HG02798 (cell line): ENCODE data around the gene BAIAP3.

ENCODE experiments used
- ATAC-seq: cut with Tn5 transposase; IDR thresholded peaks from one replicate; pipeline ENCODE4 v1.9.1; 2021; ENCODE audit warnings: mild to moderate bottlenecking; ENCODE audit not compliant: unreplicated experiment, poor library complexity

Gene BAIAP3

DNA sequence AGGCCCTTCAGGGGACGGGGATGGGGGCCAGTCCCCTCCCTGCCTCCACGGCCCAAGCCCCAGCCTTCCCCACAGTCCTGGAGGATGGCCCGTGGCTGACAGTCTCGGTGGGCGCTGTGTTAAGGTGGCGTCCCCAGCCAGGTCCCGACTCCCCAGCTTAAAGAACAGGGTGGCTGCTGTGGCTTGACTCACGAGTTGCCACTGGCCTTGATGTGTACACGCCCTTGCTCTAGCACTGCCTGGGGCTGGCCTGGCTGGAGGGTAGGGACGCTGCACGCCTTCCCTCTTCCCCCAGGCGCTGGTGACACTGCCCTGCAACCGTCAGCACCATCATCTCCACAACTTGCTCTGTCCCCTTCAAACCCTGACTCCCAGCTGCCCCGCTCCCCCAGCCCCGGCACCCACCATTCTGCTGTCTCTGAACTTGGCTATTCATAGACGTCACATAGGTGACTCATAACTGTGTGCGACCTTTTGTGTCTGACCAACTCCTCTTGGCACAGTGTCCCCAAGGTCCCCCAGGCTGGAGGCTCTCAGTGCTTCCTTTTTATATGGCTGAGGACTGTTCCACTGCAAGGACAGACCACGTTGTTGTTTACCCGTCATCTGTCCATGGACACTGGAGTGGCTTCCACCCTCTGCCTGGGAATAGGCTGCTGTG is 24.6 kb downstream of the BAIAP3 start:
- ATAC-seq = no peak

GRCh38 chr16:1361685-1362360 is 28.4 kb downstream of the BAIAP3 start:
- no peak for ATAC-seq

- ATAC-seq = no peak
Measured at GRCh38 chr16:1362807-1363206, 29.4 kb downstream of the BAIAP3 start.

- ATAC-seq = peak; percentile 42
Measured at GRCh38 chr16:1363501-1364041, 30.1 kb downstream of the BAIAP3 start.

DNA sequence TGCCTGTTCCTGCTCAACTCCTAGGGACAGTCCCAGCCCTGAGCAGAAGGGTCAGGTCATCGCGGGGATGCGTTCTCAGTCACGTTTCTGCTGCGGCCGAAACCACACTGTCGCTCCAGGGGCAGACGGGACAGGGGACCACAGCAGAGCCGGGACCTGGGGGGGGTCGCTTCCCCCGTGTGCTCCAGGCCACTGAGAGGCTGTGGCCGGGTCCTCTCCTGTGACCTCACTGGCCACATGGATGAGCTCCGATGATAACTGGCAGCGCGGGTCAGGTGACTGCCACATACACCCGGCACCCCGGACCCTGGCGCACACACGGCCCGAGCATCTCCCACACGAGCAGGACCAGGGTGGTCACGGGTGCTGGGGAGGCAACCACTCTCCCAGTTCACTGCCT is 31.1 kb downstream of the BAIAP3 start:
- ATAC-seq = no peak

DNA sequence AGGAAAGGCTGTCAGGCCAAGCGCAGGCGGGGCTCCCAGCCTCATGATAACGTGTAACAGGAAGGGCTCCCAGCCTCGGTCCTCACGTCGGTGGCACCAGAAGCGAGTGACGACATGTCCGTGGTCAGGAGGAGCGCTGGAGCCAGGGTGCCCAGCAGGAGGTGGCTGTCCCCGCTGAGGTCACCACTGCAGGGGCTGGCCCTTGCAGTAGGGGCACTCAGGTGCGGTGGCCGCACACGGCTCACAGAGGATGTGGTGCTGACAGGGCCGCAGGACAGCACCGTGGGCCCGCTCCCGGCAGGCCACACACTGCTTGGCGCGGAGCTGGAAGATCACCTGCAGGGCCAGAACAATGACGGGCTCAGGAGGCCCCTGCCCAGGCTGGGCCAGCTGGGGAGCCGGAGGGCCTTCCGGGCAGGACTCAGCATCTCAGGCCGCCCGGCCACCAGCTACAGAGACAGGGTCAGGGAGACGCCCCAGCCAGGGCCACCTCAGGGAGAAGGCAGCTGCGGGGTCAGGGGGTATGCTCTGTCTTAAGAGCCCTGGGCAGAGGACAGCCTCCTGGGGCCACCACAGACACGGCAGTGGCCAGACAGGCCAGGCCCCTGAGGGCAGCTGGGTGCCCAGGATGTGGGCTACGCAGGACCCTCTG is 32.7 kb downstream of the BAIAP3 start:
- no peak for ATAC-seq

GRCh38 chr16:1366712-1367299 is 33.4 kb downstream of the BAIAP3 start:
- ATAC-seq = no peak

DNA sequence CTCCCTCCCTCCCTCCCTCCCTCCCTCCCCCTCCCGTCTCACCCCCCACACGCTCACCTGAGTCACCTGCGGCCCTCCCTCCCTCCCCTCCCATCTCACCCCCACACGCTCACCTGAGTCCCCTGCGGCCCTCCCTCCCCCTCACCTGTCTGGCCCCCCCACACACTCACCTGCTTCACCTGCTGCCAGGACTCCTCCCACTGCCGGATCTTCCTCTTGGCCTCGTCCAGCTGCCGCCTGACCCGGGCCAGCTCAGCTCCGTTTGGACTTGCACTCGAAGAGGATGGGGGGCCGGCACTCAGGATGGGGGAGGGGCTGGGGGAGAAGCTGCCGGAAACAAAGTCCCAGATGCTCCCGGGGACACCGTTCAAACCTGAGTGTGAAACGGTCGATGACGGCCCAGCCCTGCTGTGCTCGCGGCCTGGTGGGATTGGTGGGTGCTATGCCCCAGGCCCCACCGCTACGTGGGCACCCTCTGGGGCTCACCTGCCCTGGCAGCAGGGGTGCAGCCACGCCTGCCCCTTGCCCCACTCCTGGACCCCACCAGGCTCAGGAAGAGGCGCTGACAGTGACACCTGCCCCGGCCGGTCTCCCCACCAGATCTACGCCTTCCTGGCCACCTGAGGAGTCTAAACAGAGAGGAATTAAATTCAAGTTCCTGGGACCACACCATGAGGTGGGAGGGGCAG is 34.2 kb downstream of the BAIAP3 start:
- ATAC-seq = no peak

DNA sequence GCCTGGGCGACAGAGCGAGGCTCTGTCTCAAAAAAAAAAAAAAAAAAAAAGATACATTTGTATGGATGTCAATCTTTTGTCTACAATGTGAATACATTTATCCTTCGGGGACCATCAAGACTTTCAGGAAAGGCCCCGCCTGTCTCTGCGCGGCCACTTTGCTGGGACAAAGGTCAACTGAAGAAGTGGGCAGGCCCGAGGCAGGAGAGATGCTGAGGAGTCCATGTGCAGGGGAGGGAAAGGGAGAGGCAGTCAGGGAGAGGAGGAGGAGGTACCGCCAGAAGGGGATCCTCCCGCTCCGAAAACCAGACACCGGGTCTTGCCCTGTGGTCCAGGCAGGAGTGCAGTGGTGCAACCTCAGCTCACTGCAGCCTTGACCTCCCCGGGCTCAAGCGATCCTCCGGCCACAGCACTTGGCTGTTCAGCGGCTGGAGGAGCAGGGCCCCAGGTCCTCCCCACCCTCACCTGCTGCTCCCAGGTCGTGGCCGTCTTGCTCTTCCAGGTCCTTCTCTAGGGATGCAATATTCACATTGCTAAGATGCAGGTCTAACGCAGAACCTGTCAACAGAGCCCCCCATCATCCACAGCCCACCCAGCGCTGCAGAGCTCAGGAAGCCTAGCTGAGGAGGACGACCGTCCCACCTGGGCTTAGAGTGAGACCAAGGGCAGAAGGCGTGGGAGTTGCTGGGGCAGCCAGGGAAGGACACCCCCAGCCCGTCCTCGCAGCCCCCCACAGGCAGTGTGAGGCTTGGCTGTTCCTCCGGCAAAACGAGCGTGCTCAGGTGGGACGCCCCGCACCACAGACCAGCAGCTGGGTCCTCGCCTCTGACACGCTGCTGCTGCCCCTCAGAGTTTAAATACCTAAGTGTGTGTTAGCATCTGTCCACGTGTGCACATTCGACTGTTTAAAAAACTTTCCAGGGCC is 37.9 kb downstream of the BAIAP3 start:
- ATAC-seq = no peak

- no peak for ATAC-seq
Measured at GRCh38 chr16:1372292-1372950, 39.0 kb downstream of the BAIAP3 start.

GRCh38 chr16:1374418-1375297 is 41.2 kb downstream of the BAIAP3 start:
- no peak for ATAC-seq

GRCh38 chr16:1375298-1375640 is 41.8 kb downstream of the BAIAP3 start:
- ATAC-seq = no peak

- ATAC-seq = no peak
Measured at GRCh38 chr16:1375741-1376410, 42.4 kb downstream of the BAIAP3 start.

DNA sequence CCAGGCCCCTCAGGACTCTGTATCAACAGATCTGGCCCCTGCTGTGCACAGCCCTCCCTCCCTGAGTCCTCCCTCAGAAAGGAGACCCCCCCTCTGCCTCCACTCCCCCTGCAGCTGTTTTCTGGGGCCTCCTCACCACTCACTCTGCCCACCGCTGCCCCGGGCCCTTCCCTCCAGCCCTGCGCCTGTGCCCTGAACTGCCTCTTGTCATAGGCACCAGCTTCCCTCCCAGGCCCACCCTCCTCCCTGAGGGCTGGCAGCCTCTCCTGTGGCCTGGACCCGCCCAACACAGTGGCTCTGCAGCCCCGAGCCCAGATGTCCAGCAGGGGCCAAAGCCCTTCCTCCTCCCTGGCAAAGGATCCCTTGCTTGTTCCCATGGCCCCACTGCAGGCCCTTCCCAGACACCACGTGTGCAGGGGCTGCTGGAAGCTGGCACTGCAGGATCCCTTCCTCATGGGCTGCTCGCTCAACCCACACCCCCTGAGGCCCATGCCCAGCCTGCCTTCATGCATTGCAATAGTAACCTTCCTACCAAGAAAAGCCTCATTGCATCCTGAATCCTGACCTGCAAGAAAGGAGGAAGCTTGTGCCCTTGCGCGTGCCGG is 44.1 kb downstream of the BAIAP3 start:
- ATAC-seq = no peak

DNA sequence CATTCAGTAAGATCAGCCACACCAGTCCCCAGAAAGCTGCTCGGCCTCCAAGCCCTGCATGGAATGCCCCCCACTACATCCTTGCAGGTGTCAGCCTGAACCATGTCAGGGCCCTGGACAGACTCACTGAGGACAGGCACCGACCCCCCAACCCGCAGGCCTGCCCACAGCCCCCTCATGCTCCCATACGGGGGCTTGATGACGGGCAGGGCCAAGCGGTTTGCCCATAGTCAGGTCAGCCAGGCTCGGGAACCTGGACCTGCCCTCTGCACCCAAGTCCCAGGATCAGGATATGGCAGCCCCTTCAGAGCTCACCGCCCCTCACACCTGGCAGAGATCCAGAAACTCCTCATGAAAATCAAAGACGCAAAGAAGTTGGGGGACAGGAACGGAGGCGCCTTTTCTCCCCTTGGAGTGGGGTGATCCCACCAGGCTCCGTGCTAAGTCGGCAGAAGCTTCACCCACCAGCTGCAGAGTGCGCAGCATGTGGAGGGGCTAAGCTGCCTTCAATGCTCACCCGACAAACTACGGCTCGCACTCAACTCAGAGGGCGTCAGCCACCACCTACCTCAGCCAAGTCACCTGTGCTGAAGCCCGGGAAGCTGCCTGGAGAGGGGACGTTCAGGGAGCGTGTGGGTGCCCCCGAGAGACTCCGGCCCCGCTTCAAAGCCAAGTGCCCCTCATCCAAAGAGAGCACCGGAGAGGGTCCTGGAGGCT is 44.8 kb downstream of the BAIAP3 start:
- no peak for ATAC-seq

DNA sequence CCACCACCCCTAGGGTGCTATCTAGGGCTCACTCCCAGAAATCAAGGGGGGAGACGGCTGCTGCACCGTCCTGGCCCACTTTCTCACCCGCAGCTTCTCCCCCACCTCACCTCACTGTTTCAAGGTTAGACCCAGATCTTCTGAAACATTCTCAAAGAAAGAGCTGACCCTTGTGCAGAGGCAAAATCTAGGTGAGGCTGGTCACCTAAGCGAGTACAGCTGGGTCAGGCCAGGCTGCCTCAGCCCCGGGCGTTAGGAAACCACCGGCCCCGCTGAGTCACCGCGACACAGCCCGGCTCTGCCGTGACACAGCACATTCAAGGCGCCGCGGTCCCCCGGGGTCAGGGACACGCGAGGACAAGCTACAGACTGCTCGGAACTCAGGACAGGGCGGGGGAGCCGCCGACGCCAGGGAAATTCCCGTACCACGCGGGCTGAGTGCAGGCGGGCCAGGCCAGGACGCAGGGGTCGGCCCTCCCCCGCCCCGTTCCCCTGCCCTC is 45.4 kb downstream of the BAIAP3 start:
- peak; percentile 45 for ATAC-seq
